22Rv1 (cell line): ENCODE measurements around the gene SLC66A2.

ENCODE experiments used
- CTCF ChIP-seq: fragments of 450-650 bp; IDR thresholded peaks from 2 replicates; pipeline ENCODE4 v1.5.1; 2017; ENCODE audit warnings: mild to moderate bottlenecking
- ZFX ChIP-seq: fragments of 450-650 bp; IDR thresholded peaks from 2 replicates; pipeline ENCODE4 v1.6.1; 2017; ENCODE audit warnings: antibody characterized with exemption, borderline replicate concordance

DNA sequence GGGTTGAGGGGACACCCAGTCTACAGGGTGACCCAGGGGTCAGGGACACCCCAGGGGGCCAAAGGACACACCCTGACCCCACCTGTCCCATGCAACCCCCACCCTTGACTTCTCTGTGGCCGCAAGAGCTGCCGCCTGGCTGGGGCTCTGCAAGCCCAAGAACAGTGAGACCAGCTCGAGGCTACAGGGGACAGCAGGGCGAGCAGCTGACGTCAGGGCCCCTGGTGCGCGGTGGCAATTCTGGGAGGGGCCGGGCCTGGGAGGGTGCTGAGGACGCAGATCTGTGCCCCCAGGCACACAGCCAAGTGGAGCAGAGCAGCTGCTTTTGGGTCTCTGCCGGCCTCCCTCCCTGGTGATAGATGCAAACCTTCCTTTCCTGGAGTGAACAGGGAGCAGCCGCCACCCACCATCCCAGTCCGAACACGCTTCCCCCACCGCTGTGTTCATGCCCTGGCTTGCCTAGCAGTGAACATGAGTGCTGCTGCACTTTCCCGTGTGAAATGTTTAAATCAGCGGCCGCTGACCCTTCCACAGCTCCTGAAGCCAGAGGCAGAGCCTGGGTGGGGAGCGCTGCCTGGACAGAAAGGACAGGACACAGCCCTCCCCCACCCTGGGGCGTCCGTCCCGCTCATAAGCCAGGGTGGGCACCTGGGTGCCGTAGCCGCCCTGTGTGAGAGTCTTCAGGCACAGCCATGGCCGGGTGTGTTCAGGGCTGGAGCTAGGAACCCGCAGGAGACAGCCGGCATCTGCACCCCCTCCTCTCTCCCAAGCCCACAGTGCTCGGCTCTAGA, 46.9 kb downstream of the SLC66A2 start:
- TF ChIP-seq CTCF = no peak
- TF ChIP-seq ZFX = no peak
